Mucosa of descending colon (tissue), 3 donors: ENCODE results near the gene HBEGF. TPM values are rescaled to one million over a fixed set of nuclear protein-coding genes. Genes with fewer than 3 reads are reported as not detected.

Experiments used
- ATAC-seq: fragments of 200-7000 bp; cut with Tn5 transposase; one replicate; pipeline ENCODE4 v1.9.1; 2020; ENCODE audit warnings: mild to moderate bottlenecking, moderate library complexity
- DNase-seq, 3 donors: peaks; one replicate each; pipeline ENCODE4 v3.0.0-alpha.2; 2020
- H3K36me3 ChIP-seq: fragments of 200-600 bp; one replicate; pipeline ENCODE4 v1.8.0; 2021; ENCODE audit warnings: low read depth, mild to moderate bottlenecking
- H3K4me1 ChIP-seq: fragments of 200-600 bp; one replicate; pipeline ENCODE4 v1.8.0; 2021; ENCODE audit warnings: low read depth, mild to moderate bottlenecking
- H3K4me3 ChIP-seq: fragments of 200-600 bp; one replicate; pipeline ENCODE4 v1.8.0; 2021; ENCODE audit warnings: mild to moderate bottlenecking
- H3K9me3 ChIP-seq: fragments of 200-600 bp; one replicate; pipeline ENCODE4 v1.8.0; 2021; ENCODE audit warnings: mild to moderate bottlenecking
- intact Hi-C, 2 donors: fragments of 100-400 bp; cut with DNase I in 1 of 2; cut with micrococcal nuclease in 1 of 2; formaldehyde crosslinking; loops; one replicate each; pipeline versions ENCODE4 v1.11.0 to v1.11.1; 2022; cut with DNase I, micrococcal nuclease
- total RNA-seq, 3 donors: library from RNA; stranded (reverse); fragmentation: NEBNext Ultra II Directional in 2 of 3; extraction: Animal tissue kit (Norgen Biotek cat#: 25700) in 2 of 3; gene quantifications; one replicate each; pipeline versions ENCODE4 v1.2.1 to v1.2.4, GENCODE V29; 2021 to 2023
- TF ChIP-seq, protein P1 (sequence below): fragments of 200-600 bp; IDR thresholded peaks from one replicate; pipeline ENCODE4 v1.8.0; 2022; ENCODE audit warnings: antibody characterized with exemption, mild to moderate bottlenecking
- donor health status: DM: no; HTN: no; CAD: no; lungs with moderate emphysema.
- donor health status: DM: no; HTN: no; CAD: no.
- donor health status: DM: no; HTN: yes; CAD: no.

Gene HBEGF
- total RNA-seq, 3 donors from 2014 or later: 8.8 to 15.7 (median 13.1) TPM

DNA sequence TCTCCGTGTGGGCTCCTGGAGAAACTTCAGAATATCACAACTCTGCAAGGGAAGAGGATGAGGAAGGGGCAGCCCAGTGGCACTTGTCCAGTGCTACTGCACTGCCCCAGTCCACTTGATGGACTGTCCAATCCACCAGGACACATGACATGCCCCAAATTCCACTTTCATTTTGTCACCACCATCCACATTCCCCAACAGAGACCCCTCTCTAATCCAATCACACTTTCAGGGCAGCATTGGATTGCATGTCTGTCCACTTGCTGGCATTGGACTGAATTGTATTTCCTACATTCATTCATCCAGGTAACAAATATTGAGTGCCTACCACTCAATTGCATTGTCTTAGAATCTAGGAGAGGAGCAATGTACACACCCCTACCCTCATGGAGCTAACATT lies 14.8 kb downstream of the HBEGF start:
- intact Hi-C loops: no loop called here
- Histone ChIP-seq H3K9me3 (no peaks in the 10 kb centered on the region), H3K36me3 (no peaks in the 10 kb centered on the region), H3K4me3 (no peak overlapping the region), H3K4me1 (no peaks in the 10 kb centered on the region)
- DNase-seq: no peak
- TF ChIP-seq, protein P1, sequence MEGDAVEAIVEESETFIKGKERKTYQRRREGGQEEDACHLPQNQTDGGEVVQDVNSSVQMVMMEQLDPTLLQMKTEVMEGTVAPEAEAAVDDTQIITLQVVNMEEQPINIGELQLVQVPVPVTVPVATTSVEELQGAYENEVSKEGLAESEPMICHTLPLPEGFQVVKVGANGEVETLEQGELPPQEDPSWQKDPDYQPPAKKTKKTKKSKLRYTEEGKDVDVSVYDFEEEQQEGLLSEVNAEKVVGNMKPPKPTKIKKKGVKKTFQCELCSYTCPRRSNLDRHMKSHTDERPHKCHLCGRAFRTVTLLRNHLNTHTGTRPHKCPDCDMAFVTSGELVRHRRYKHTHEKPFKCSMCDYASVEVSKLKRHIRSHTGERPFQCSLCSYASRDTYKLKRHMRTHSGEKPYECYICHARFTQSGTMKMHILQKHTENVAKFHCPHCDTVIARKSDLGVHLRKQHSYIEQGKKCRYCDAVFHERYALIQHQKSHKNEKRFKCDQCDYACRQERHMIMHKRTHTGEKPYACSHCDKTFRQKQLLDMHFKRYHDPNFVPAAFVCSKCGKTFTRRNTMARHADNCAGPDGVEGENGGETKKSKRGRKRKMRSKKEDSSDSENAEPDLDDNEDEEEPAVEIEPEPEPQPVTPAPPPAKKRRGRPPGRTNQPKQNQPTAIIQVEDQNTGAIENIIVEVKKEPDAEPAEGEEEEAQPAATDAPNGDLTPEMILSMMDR: no peak
- ATAC-seq: peak; percentile 5

DNA sequence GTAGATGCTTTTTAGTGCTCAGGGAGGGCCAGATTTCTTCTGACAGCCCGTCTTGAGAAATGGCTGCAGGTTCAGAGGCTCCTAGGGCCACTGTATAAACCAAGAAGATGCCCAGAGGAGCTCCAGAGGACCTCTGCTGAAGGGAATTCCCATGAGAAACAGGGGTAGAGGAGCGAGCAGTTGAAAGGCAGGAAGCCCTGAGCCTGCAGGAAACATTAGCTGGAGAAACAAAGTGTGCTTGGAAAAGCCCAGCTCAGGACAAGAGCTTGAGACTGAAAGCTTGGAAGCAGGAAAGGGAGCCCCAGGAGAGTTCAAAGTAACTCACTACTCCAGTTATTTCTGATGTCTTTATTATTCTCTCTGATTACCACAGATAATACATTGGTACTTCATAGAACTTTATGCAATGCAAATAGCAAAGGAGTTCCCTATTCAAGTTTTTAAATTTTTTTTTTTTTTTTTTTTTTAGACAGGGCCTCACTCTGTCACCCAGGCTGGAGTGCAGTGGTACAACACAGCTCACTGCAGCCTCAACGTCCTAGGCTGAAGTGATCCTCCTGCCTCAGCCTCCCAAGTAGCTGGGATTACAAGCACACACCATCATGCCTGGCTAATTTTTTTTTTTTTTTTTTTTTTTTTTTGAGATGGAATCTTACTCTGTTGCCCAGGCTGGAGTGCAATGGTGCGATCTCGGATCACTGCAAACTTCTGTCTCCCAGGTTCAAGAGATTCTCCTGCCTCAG lies 16.5 kb downstream of the HBEGF start:
- TF ChIP-seq, protein P1: no peak
- no peak for ATAC-seq
- Histone ChIP-seq H3K4me1 (no peaks in the 10 kb centered on the region), H3K4me3 (no peak overlapping the region), H3K36me3 (no peaks in the 10 kb centered on the region), H3K9me3 (no peaks in the 10 kb centered on the region)
- DNase-seq: no peak
- intact Hi-C loops: no loop called here

DNA sequence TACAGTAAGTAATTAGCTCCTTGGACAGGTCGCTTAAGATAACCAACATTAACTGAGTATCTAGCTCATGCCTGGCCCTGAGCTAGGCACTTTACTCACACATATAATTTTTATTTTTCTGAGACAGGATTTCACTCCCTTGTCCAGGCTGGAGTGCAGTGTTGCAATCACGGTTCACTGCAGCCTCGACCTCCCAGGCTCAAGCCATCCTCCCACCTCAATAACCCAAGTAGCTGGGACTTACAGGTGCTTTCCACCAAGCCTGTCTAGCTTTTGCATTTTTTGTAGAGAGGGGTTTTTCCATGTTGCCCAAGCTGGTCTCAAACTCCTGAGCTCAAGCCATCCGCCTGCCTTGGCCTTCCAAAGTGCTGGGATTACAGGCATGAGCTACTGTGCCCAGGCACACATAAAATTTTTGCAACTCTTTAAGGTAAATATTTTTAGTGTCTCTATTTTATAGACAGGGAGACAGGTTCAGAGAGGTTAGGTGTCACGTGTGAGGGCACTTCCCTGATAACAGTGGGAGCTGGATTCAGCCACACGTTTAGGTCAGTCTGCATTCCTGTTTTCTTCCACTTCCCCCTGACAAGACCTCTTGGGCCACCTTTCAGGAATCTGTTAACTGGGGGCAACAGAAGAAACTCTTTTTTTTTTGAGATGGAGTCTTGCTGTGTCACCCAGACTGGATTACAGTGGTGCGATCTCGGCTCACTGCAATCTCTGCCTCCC lies 18.2 kb downstream of the HBEGF start:
- Histone ChIP-seq H3K9me3 (no peaks in the 10 kb centered on the region), H3K4me3 (no peak overlapping the region), H3K36me3 (no peaks in the 10 kb centered on the region), H3K4me1 (no peaks in the 10 kb centered on the region)
- ATAC-seq (peak; percentile 28), DNase-seq (no peak)
- intact Hi-C loops: no loop called here
- TF ChIP-seq, protein P1: no peak

DNA sequence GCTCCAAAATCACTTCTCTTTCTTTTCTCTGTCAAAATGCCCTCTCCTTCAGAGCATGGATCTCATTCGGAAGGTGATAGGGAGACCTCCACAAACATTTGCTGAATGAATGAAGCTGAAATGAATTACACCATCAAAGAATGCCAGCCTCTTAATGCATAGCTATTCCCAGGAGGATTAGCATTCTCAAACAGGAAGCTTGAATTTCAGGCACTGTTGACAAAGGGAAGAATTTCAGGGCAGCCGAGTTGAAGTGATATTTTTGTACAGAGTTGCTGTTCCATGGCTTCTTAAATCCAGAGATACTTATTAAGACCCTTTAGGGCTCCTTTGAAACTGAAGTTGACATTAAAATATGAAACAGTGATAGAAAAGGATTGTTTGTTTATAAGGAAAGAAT lies 18.8 kb downstream of the HBEGF start:
- ATAC-seq: no peak
- TF ChIP-seq, protein P1: no peak
- Histone ChIP-seq H3K4me3 (no peak overlapping the region), H3K36me3 (no peaks in the 10 kb centered on the region), H3K9me3 (no peaks in the 10 kb centered on the region), H3K4me1 (no peaks in the 10 kb centered on the region)
- intact Hi-C loops: no loop called here
- DNase-seq: no peak

DNA sequence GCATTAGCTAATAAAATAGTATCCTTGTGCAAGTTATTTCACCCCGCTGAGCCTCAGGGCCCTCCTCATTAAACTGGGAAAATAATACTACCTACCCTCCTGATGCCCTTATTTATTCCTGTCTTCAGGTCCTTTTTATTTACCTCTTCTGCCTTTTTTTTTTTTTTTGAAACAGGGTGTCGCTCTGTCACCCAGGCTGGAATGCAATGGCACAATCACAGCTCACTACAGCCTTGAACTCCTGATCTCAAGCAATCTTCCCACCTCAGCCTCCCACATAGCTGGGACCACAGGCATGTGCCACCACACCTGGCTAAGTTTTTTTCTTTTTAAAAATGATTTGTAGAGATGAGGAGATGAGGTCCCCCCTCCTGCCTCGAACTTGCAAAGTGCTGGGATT lies 20.9 kb downstream of the HBEGF start:
- TF ChIP-seq, protein P1: no peak
- no peak for DNase-seq
- intact Hi-C loops: no loop called here
- Histone ChIP-seq H3K4me3 (no peak overlapping the region), H3K4me1 (no peaks in the 10 kb centered on the region), H3K9me3 (no peaks in the 10 kb centered on the region), H3K36me3 (no peaks in the 10 kb centered on the region)
- ATAC-seq: no peak
